K562 (cell line): ENCODE measurements around the gene CFAP157. TPM values are rescaled to one million over a fixed set of nuclear protein-coding genes. Genes with fewer than 3 reads are reported as not detected.

ENCODE experiments used
- ARID3A ChIP-seq: IDR thresholded peaks from 2 replicates; pipeline ENCODE4 v1.6.1; 2012; ENCODE audit warnings: low read depth, low read length, improper control_type of control experiment, borderline replicate concordance
- CAMTA2 ChIP-seq: fragments of 250-450 bp; sonication (Bioruptor Pico); conservative IDR thresholded peaks from 2 replicates; pipeline ENCODE4 v1.5.1; 2022
- DLX4 ChIP-seq: fragments of 250-450 bp; sonication (Bioruptor Pico); IDR thresholded peaks from 2 replicates; pipeline ENCODE4 v1.6.1; 2021; ENCODE audit warnings: mild to moderate bottlenecking
- E2F5 ChIP-seq: sonication (generic); formaldehyde crosslinking; IDR thresholded peaks from 2 replicates; pipeline ENCODE4 v1.8.0; 2022; ENCODE audit warnings: mild to moderate bottlenecking, missing genetic modification reagents
- E4F1 ChIP-seq: fragments of 250-450 bp; sonication (Bioruptor Pico); IDR thresholded peaks from 2 replicates; pipeline ENCODE4 v1.5.0; 2021; ENCODE audit warnings: mild to moderate bottlenecking, borderline replicate concordance
- GTF2B ChIP-seq: IDR thresholded peaks from 2 replicates; pipeline ENCODE4 v1.6.1; 2011; ENCODE audit not compliant: insufficient read length; ENCODE audit errors: extremely low read depth
- IFI16 ChIP-seq: fragments of 250-450 bp; sonication (Bioruptor Pico); IDR thresholded peaks from 2 replicates; pipeline ENCODE4 v2.1.2; 2022; ENCODE audit warnings: mild to moderate bottlenecking, inconsistent platforms
- IRF2 ChIP-seq: sonication (generic); formaldehyde crosslinking; IDR thresholded peaks from 2 replicates; pipeline ENCODE4 v1.8.1; 2022; ENCODE audit warnings: mild to moderate bottlenecking, missing genetic modification reagents
- RBM14 ChIP-seq: fragments of 200-400 bp; formaldehyde crosslinking; IDR thresholded peaks from 2 replicates; pipeline ENCODE4 v1.6.1; 2018; ENCODE audit warnings: low read depth, mild to moderate bottlenecking, low read length, moderate library complexity, borderline replicate concordance; ENCODE audit not compliant: insufficient read depth
- TBL1XR1 ChIP-seq, 2 experiments: IDR thresholded peaks; 2 replicates each; pipeline ENCODE4 v1.6.1; 2012; ENCODE audit warnings: improper control_type of control experiment in 2 of 2, low read length in 2 of 2, mild to moderate bottlenecking in 1 of 2
- XRCC5 ChIP-seq: fragments of 200-400 bp; formaldehyde crosslinking; IDR thresholded peaks from 2 replicates; pipeline ENCODE4 v1.6.1; 2017; ENCODE audit warnings: low read depth, mild to moderate bottlenecking, low read length
- ZNF407 ChIP-seq: fragments of 450-650 bp; IDR thresholded peaks from 2 replicates; pipeline ENCODE4 v1.6.1; 2016; ENCODE audit warnings: low read depth
- polyA plus RNA-seq, 8 experiments: library from polyadenylated mRNA; depleted of rRNA in 4 of 8; stranded (reverse) in 5 of 8; unstranded in 3 of 8; fragments of >200 nt; fragmentation: Nextera tagmentation in 2 of 8; fragmentation: Illumina TruSeq in 1 of 8; extraction: Ambion mirVana in 2 of 8; extraction: Trizol in 1 of 8; gene quantifications; 2 replicates each; pipeline versions ENCODE4 v1.2.1 to v1.2.3, GENCODE V29; 2011 to 2014; ENCODE audit warnings: inconsistent platforms in 1 of 8, missing spikeins in 1 of 8
- total RNA-seq, 7 experiments: library from RNA; depleted of rRNA in 6 of 7; stranded (reverse); fragments of >200 nt in 6 of 7; fragmentation: Illumina TruSeq in 2 of 7; extraction: Trizol in 2 of 7; gene quantifications; 2 replicates each; pipeline versions ENCODE4 v1.2.1 to v1.2.3, GENCODE V29; 2011 to 2021; ENCODE audit warnings: low replicate concordance in 1 of 7

Gene CFAP157
- total and polyA plus RNA-seq, 9 of the 15 experiments (the other 6 are each of a cell fraction or from before 2014, with no cell fraction given): 0.03 TPM; not detected in 8

- TF ChIP-seq E2F5 (CRISPR knock-in tag) (0 out of 2 replicates have a peak, but pooled peaks have one; percentile 47), ZNF407 (no peak), DLX4 (CRISPR knock-in tag) (no peak), ARID3A (no peak), E4F1 (CRISPR knock-in tag) (peak; percentile 50; the same call in 1 of the 2 replicates), IRF2 (CRISPR knock-in tag) (no peak), TBL1XR1 (IDR thresholded peaks at IDR 0.05; ENCODE audit: low read length in 2 of 2) (no peak), RBM14 (no peak), GTF2B (no peak), XRCC5 (no peak), CAMTA2 (CRISPR knock-in tag) (no peak), IFI16 (CRISPR knock-in tag) (no peak)
These were observed 7.7 kb upstream of the CFAP157 start (continued) for GRCh38 chr9:127698985-127699670.
